Measurements from ENCODE around the gene PRSS37. TPM values are rescaled to one million over a fixed set of nuclear protein-coding genes. Genes with fewer than 3 reads are reported as not detected.

The PRSS37 gene
- polyA plus RNA-seq = 0.34 TPM
- long read RNA-seq, donor 1 = 0 reads
- long read RNA-seq, donor 2 = 0 reads
- long read RNA-seq, donor 3 = 0 reads
- long read RNA-seq, donor 4 = 0 reads
- long read RNA-seq, donor 5 = 0 reads
- long read RNA-seq, donor 6 = 0 reads
- long read RNA-seq, donor 7 = 0 reads
- long read RNA-seq, donor 8 = 0 reads
- long read RNA-seq, donor 9 = 0 reads
- long read RNA-seq, donor 10 = 0 reads
- long read RNA-seq, donor 11 = 0 reads

- Histone ChIP-seq H3K36me3 (ENCODE audit: control insufficient read depth, insufficient read depth, low read length) (no peaks in the 10 kb centered on the region), H3K9me3 (ENCODE audit: control insufficient read depth, low read depth, low read length) (no peaks in the 10 kb centered on the region), H3K4me1 (ENCODE audit: control insufficient read depth, insufficient read depth, low read length) (peaks cover 5% of the 10 kb centered on the region), H3K4me3 (ENCODE audit: low read length) (no peak within 1 kb of the TSS), H3K27ac (ENCODE audit: low read length) (no peak within 1 kb of the TSS), H3K27me3 (ENCODE audit: control insufficient read depth, insufficient read depth, low read length) (no peaks in the 10 kb centered on the region)
- DNase-seq = no peak
Measured at GRCh38 chr7:141841385-141841784, at the start of gene PRSS37. TSS of gene PRSS37 (minus strand) at chr7:141841485. CDS start at chr7:141841049, 436 bp downstream.

- H3K4me1 ChIP-seq (ENCODE audit: control insufficient read depth, insufficient read depth, low read length) = no peaks in the 10 kb centered on the region
- WGBS (ENCODE audit: insufficient coverage, low lambda C conversion rate) = no CpG with 5 or more reads among the region's 1 CpG
- DNase-seq = no peak
- no peak overlapping the region for H3K27ac ChIP-seq (ENCODE audit: low read length)
- no peak overlapping the region for H3K4me3 ChIP-seq (ENCODE audit: low read length)
- no peaks in the 10 kb centered on the region for H3K9me3 ChIP-seq (ENCODE audit: control insufficient read depth, low read depth, low read length)
- no peaks in the 10 kb centered on the region for H3K27me3 ChIP-seq (ENCODE audit: control insufficient read depth, insufficient read depth, low read length)
- H3K36me3 ChIP-seq (ENCODE audit: control insufficient read depth, insufficient read depth, low read length) = no peaks in the 10 kb centered on the region
Measured at GRCh38 chr7:141889321-141889720, 48.0 kb upstream of the PRSS37 start.

- no peaks in the 10 kb centered on the region for H3K9me3 ChIP-seq (ENCODE audit: control insufficient read depth, low read depth, low read length)
- no peak overlapping the region for H3K27ac ChIP-seq (ENCODE audit: low read length)
- no peaks in the 10 kb centered on the region for H3K36me3 ChIP-seq (ENCODE audit: control insufficient read depth, insufficient read depth, low read length)
- WGBS (ENCODE audit: insufficient coverage, low lambda C conversion rate) = no CpG with 5 or more reads among the region's 5 CpGs
- no peaks in the 10 kb centered on the region for H3K27me3 ChIP-seq (ENCODE audit: control insufficient read depth, insufficient read depth, low read length)
- DNase-seq = no peak
- no peaks in the 10 kb centered on the region for H3K4me1 ChIP-seq (ENCODE audit: control insufficient read depth, insufficient read depth, low read length)
- no peak overlapping the region for H3K4me3 ChIP-seq (ENCODE audit: low read length)
Measured at GRCh38 chr7:141884539-141885225, 43.4 kb upstream of the PRSS37 start.

- DNase-seq = no peak
- WGBS (ENCODE audit: insufficient coverage, low lambda C conversion rate) = no CpG with 5 or more reads among the region's 5 CpGs
- Histone ChIP-seq H3K27ac (ENCODE audit: low read length) (no peak overlapping the region), H3K9me3 (ENCODE audit: control insufficient read depth, low read depth, low read length) (no peaks in the 10 kb centered on the region), H3K4me3 (ENCODE audit: low read length) (no peak overlapping the region), H3K27me3 (ENCODE audit: control insufficient read depth, insufficient read depth, low read length) (no peaks in the 10 kb centered on the region), H3K4me1 (ENCODE audit: control insufficient read depth, insufficient read depth, low read length) (no peaks in the 10 kb centered on the region), H3K36me3 (ENCODE audit: control insufficient read depth, insufficient read depth, low read length) (no peaks in the 10 kb centered on the region)
Measured at GRCh38 chr7:141880960-141881359, 39.7 kb upstream of the PRSS37 start.

- 92% methylated on average over 2 of the region's 3 CpGs for WGBS (ENCODE audit: insufficient coverage, low lambda C conversion rate)
- Histone ChIP-seq H3K4me3 (ENCODE audit: low read length) (no peak overlapping the region), H3K27me3 (ENCODE audit: control insufficient read depth, insufficient read depth, low read length) (no peaks in the 10 kb centered on the region), H3K9me3 (ENCODE audit: control insufficient read depth, low read depth, low read length) (no peaks in the 10 kb centered on the region), H3K4me1 (ENCODE audit: control insufficient read depth, insufficient read depth, low read length) (no peaks in the 10 kb centered on the region), H3K27ac (ENCODE audit: low read length) (no peak overlapping the region), H3K36me3 (ENCODE audit: control insufficient read depth, insufficient read depth, low read length) (no peaks in the 10 kb centered on the region)
- DNase-seq = no peak
Measured at GRCh38 chr7:141877365-141877764, 36.1 kb upstream of the PRSS37 start.

GRCh38 chr7:141876371-141876770 is 35.1 kb upstream of the PRSS37 start:
- H3K4me1 ChIP-seq (ENCODE audit: control insufficient read depth, insufficient read depth, low read length) = no peaks in the 10 kb centered on the region
- WGBS (ENCODE audit: insufficient coverage, low lambda C conversion rate) = no CpG with 5 or more reads among the region's 1 CpG
- H3K9me3 ChIP-seq (ENCODE audit: control insufficient read depth, low read depth, low read length) = no peaks in the 10 kb centered on the region
- no peaks in the 10 kb centered on the region for H3K27me3 ChIP-seq (ENCODE audit: control insufficient read depth, insufficient read depth, low read length)
- H3K36me3 ChIP-seq (ENCODE audit: control insufficient read depth, insufficient read depth, low read length) = no peaks in the 10 kb centered on the region
- H3K27ac ChIP-seq (ENCODE audit: low read length) = no peak overlapping the region
- DNase-seq = no peak
- no peak overlapping the region for H3K4me3 ChIP-seq (ENCODE audit: low read length)

- H3K27me3 ChIP-seq (ENCODE audit: control insufficient read depth, insufficient read depth, low read length) = no peaks in the 10 kb centered on the region
- DNase-seq = no peak
- no peak overlapping the region for H3K4me3 ChIP-seq (ENCODE audit: low read length)
- H3K4me1 ChIP-seq (ENCODE audit: control insufficient read depth, insufficient read depth, low read length) = no peaks in the 10 kb centered on the region
- H3K36me3 ChIP-seq (ENCODE audit: control insufficient read depth, insufficient read depth, low read length) = no peaks in the 10 kb centered on the region
- H3K9me3 ChIP-seq (ENCODE audit: control insufficient read depth, low read depth, low read length) = no peaks in the 10 kb centered on the region
- WGBS (ENCODE audit: insufficient coverage, low lambda C conversion rate) = no CpG with 5 or more reads among the region's 2 CpGs
- H3K27ac ChIP-seq (ENCODE audit: low read length) = no peak overlapping the region
Measured at GRCh38 chr7:141875453-141875852, 34.2 kb upstream of the PRSS37 start.

GRCh38 chr7:141874787-141875186 is 33.5 kb upstream of the PRSS37 start:
- H3K4me1 ChIP-seq (ENCODE audit: control insufficient read depth, insufficient read depth, low read length) = no peaks in the 10 kb centered on the region
- no peaks in the 10 kb centered on the region for H3K9me3 ChIP-seq (ENCODE audit: control insufficient read depth, low read depth, low read length)
- no peaks in the 10 kb centered on the region for H3K27me3 ChIP-seq (ENCODE audit: control insufficient read depth, insufficient read depth, low read length)
- H3K36me3 ChIP-seq (ENCODE audit: control insufficient read depth, insufficient read depth, low read length) = no peaks in the 10 kb centered on the region
- H3K4me3 ChIP-seq (ENCODE audit: low read length) = no peak overlapping the region
- DNase-seq = no peak
- WGBS (ENCODE audit: insufficient coverage, low lambda C conversion rate) = no CpG with 5 or more reads among the region's 3 CpGs
- H3K27ac ChIP-seq (ENCODE audit: low read length) = no peak overlapping the region

GRCh38 chr7:141872931-141873330 is 31.6 kb upstream of the PRSS37 start:
- no peak overlapping the region for H3K27ac ChIP-seq (ENCODE audit: low read length)
- no peaks in the 10 kb centered on the region for H3K27me3 ChIP-seq (ENCODE audit: control insufficient read depth, insufficient read depth, low read length)
- no peaks in the 10 kb centered on the region for H3K4me1 ChIP-seq (ENCODE audit: control insufficient read depth, insufficient read depth, low read length)
- DNase-seq = no peak
- 100% methylated on average over 2 of the region's 3 CpGs for WGBS (ENCODE audit: insufficient coverage, low lambda C conversion rate)
- no peaks in the 10 kb centered on the region for H3K9me3 ChIP-seq (ENCODE audit: control insufficient read depth, low read depth, low read length)
- no peaks in the 10 kb centered on the region for H3K36me3 ChIP-seq (ENCODE audit: control insufficient read depth, insufficient read depth, low read length)
- no peak overlapping the region for H3K4me3 ChIP-seq (ENCODE audit: low read length)

GRCh38 chr7:141866974-141867373 is 25.7 kb upstream of the PRSS37 start:
- DNase-seq = no peak
- Histone ChIP-seq H3K9me3 (ENCODE audit: control insufficient read depth, low read depth, low read length) (no peaks in the 10 kb centered on the region), H3K27me3 (ENCODE audit: control insufficient read depth, insufficient read depth, low read length) (no peaks in the 10 kb centered on the region), H3K4me1 (ENCODE audit: control insufficient read depth, insufficient read depth, low read length) (no peaks in the 10 kb centered on the region), H3K4me3 (ENCODE audit: low read length) (no peak overlapping the region), H3K36me3 (ENCODE audit: control insufficient read depth, insufficient read depth, low read length) (no peaks in the 10 kb centered on the region), H3K27ac (ENCODE audit: low read length) (no peak overlapping the region)
- 74% methylated on average over 2 of the region's 2 CpGs for WGBS (ENCODE audit: insufficient coverage, low lambda C conversion rate)

Measured in large intestine (tissue), 12 donors.